ENCODE results near the gene NFATC2.
"Not testable (repeated sequence)": the region's sequence is repeated elsewhere in the genome, so short reads cannot be mapped to it uniquely, and the experiment has no call there.

NFATC2 gene

DNA sequence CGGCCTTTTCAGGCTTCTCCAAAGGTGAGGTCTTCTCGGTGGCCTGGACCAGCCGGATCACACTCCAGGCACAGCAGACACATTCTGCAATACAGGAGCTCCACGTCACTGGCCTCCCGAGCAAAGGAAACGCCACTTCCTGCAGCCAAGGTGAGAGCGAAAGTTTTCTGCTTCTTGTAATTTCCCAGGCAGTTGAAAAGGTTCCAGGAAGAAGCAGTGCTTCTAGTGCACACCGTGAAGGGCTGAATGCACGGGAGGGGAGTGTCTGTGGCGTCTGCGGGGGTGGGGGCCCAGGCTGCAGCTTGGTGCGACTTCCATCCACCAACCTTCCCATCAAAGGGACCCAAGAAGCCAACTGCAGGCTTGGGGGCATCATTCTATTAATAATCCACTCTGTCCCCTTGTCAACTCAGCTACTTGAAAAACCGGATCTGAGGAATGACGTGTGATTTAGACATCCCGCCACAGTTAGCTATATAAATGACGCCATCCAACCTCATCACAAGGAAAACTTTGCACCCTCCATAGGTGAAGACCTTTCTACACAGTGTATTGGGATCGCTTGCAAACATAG is 61.1 kb downstream of the NFATC2 start:
- Histone ChIP-seq H4K20me1 (ENCODE audit: insufficient read depth, low read length, poor library complexity, severe bottlenecking) (peaks cover 3% of the 10 kb centered on the region), H2AFZ (ENCODE audit: low read length) (no peak overlapping the region), H3K27me3 (ENCODE audit: insufficient read depth, low read length, poor library complexity, severe bottlenecking) (no peaks in the 10 kb centered on the region), H3K79me2 (ENCODE audit: insufficient read depth, low read length) (peaks cover 13% of the 10 kb centered on the region), H3K4me3 (ENCODE audit: low read length, poor library complexity, severe bottlenecking) (no peak overlapping the region), H3K36me3 (ENCODE audit: insufficient read depth, low read length) (peaks cover 53% of the 10 kb centered on the region; the same call in 1 of the 2 replicates), H3K9me3 (ENCODE audit: insufficient read depth, low read depth, low read length) (no peaks in the 10 kb centered on the region), H3F3A (ENCODE audit: low read depth) (no peaks in the 10 kb centered on the region), H3K4me2 (ENCODE audit: low read depth, low read length, poor library complexity, severe bottlenecking) (no peak overlapping the region), H3K9me2 (replicated peaks; ENCODE audit: low read depth, low read length) (no peaks in the 10 kb centered on the region), H3K4me1 (ENCODE audit: insufficient read depth, low read length, poor library complexity, severe bottlenecking) (peaks cover 9% of the 10 kb centered on the region), H3K9ac (ENCODE audit: low read depth, low read length, poor library complexity, severe bottlenecking) (no peak overlapping the region)
- TF ChIP-seq EZH2phosphoT487 (IDR thresholded peaks at IDR 0.05; ENCODE audit: borderline replicate concordance) = no peak
- TF ChIP-seq, protein P1, sequence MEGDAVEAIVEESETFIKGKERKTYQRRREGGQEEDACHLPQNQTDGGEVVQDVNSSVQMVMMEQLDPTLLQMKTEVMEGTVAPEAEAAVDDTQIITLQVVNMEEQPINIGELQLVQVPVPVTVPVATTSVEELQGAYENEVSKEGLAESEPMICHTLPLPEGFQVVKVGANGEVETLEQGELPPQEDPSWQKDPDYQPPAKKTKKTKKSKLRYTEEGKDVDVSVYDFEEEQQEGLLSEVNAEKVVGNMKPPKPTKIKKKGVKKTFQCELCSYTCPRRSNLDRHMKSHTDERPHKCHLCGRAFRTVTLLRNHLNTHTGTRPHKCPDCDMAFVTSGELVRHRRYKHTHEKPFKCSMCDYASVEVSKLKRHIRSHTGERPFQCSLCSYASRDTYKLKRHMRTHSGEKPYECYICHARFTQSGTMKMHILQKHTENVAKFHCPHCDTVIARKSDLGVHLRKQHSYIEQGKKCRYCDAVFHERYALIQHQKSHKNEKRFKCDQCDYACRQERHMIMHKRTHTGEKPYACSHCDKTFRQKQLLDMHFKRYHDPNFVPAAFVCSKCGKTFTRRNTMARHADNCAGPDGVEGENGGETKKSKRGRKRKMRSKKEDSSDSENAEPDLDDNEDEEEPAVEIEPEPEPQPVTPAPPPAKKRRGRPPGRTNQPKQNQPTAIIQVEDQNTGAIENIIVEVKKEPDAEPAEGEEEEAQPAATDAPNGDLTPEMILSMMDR (conservative IDR thresholded peaks at IDR 0.05; ENCODE audit: low read length) = no peak

DNA sequence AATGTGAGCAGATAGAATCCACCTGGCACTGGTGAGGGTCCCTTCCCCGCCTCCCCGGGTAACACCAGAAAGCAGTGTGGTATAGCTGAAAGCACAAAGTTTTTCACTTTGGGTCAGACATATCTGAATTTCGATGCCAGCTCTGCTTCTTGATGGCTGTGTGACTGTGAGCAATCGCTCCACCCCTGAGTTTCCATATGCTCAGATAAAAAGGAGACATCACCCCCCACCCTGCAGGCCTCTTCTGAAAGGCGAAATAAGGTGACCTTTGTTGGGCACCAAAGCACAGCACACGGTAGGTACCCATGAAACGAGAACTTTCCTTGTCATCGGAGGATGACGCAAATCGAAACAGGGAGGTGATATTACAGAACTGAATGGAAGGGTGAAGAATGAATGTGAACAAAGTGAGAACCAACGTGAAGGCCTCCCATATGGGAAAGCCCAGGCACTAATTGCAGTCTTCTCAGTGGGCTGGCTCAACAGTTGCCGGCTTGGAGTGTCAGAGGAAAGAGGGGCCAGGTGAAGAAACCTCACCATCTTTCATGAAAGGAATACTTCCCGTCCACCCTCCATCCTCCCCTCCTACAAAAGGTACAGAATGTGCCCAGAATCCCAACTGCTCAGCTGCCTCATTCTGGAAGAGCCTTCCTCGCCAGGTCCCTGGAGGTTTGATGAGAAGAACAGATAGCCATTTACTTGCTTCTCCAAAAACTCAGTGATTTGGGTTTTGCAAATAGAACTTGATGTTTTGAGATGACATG is 61.8 kb downstream of the NFATC2 start:
- Histone ChIP-seq H3K9me3 (ENCODE audit: insufficient read depth, low read depth, low read length) (no peaks in the 10 kb centered on the region), H3K4me3 (ENCODE audit: low read length, poor library complexity, severe bottlenecking) (no peak overlapping the region), H3K4me1 (ENCODE audit: insufficient read depth, low read length, poor library complexity, severe bottlenecking) (peaks cover 9% of the 10 kb centered on the region), H3K27me3 (ENCODE audit: insufficient read depth, low read length, poor library complexity, severe bottlenecking) (no peaks in the 10 kb centered on the region), H3F3A (ENCODE audit: low read depth) (no peaks in the 10 kb centered on the region), H3K4me2 (ENCODE audit: low read depth, low read length, poor library complexity, severe bottlenecking) (no peak overlapping the region), H4K20me1 (ENCODE audit: insufficient read depth, low read length, poor library complexity, severe bottlenecking) (peaks cover 3% of the 10 kb centered on the region), H3K36me3 (ENCODE audit: insufficient read depth, low read length) (peaks cover 49% of the 10 kb centered on the region; the same call in 1 of the 2 replicates), H3K9me2 (replicated peaks; ENCODE audit: low read depth, low read length) (no peaks in the 10 kb centered on the region), H3K9ac (ENCODE audit: low read depth, low read length, poor library complexity, severe bottlenecking) (no peak overlapping the region), H2AFZ (ENCODE audit: low read length) (no peak overlapping the region), H3K79me2 (ENCODE audit: insufficient read depth, low read length) (peaks cover 13% of the 10 kb centered on the region)
- TF ChIP-seq EZH2phosphoT487 (IDR thresholded peaks at IDR 0.05; ENCODE audit: borderline replicate concordance) = no peak
- TF ChIP-seq, protein P1 (conservative IDR thresholded peaks at IDR 0.05; ENCODE audit: low read length) = no peak

DNA sequence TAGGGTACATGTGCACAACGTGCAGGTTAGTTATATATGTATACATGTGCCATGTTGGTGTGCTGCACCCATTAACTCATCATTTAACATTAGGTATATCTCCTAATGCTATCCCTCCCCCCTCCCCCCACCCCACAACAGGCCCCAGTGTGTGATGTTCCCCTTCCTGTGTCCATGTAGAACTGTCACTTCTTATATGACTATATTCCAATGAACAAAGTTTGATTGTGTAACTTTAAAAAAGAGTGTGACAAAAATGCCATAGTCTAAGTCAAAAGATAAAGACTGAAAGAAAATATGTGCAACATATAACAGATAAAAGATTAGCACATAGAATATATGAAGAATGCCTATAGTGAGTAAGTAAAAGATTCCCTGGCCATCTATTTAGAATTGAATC is 66.4 kb downstream of the NFATC2 start:
- not testable (repeated sequence) for H3K79me2 ChIP-seq (ENCODE audit: insufficient read depth, low read length); H3K9me2 ChIP-seq (replicated peaks; ENCODE audit: low read depth, low read length); H3K4me1 ChIP-seq (ENCODE audit: insufficient read depth, low read length, poor library complexity, severe bottlenecking); H3F3A ChIP-seq (ENCODE audit: low read depth); H2AFZ ChIP-seq (ENCODE audit: low read length); H3K27me3 ChIP-seq (ENCODE audit: insufficient read depth, low read length, poor library complexity, severe bottlenecking); H3K9me3 ChIP-seq (ENCODE audit: insufficient read depth, low read depth, low read length); H3K9ac ChIP-seq (ENCODE audit: low read depth, low read length, poor library complexity, severe bottlenecking); H3K4me2 ChIP-seq (ENCODE audit: low read depth, low read length, poor library complexity, severe bottlenecking); H3K4me3 ChIP-seq (ENCODE audit: low read length, poor library complexity, severe bottlenecking); H4K20me1 ChIP-seq (ENCODE audit: insufficient read depth, low read length, poor library complexity, severe bottlenecking)
- peaks cover 73% of the 10 kb centered on the region for H3K36me3 ChIP-seq (ENCODE audit: insufficient read depth, low read length)
